GM23338 (cell line): ENCODE measurements around the gene PTGS1. TPM values are rescaled to one million over a fixed set of nuclear protein-coding genes. Genes with fewer than 3 reads are reported as not detected.

Experiments
- polyA plus RNA-seq: library from polyadenylated mRNA; unstranded; fragments of >200 nt; fragmentation: Nextera tagmentation; extraction: Ambion mirVana; gene quantifications from 2 replicates; pipeline ENCODE4 v1.2.1, GENCODE V29; 2016
- small RNA-seq: library from RNA; depleted of rRNA; stranded (forward); fragments of <200 nt; gene quantifications from one replicate; pipeline ENCODE3, GENCODE V24; 2014; ENCODE audit warnings: low replicate concordance
- total RNA-seq: library from RNA; depleted of rRNA; stranded (reverse); fragments of >200 nt; shearing (Covaris generic); gene quantifications from 2 replicates; pipeline ENCODE4 v1.2.3, GENCODE V29; 2014; rRNA removed

Gene PTGS1
- total and polyA plus RNA-seq, 2 experiments from 2014 or later = 0.48 to 1.3 TPM

Small RNA genes lying within 50 kb of the gene (small RNA-seq; reads per million reads assigned to genes)
- not detected for gene AL162424.1

Other genes with a start within 250 kb of the PTGS1 start
- 36.6 and 39.7 TPM in 2 replicates for gene NDUFA8, start 211.2 kb upstream of the PTGS1 start, total RNA-seq
- 139 and 144 TPM in 2 replicates for gene NDUFA8, start 211.2 kb upstream of the PTGS1 start, polyA plus RNA-seq
- not detected in 2 replicates for gene MORN5, start 211.1 kb upstream of the PTGS1 start, total RNA-seq
- gene MORN5, start 211.1 kb upstream of the PTGS1 start, polyA plus RNA-seq = not detected in 2 replicates
- gene LHX6, start 142.1 kb upstream of the PTGS1 start, total RNA-seq = 1.0 and 1.3 TPM in 2 replicates
- 1.2 and 1.3 TPM in 2 replicates for gene LHX6, start 142.1 kb upstream of the PTGS1 start, polyA plus RNA-seq
- 9.3 and 9.9 TPM in 2 replicates for gene RBM18, start 106.2 kb upstream of the PTGS1 start, total RNA-seq
- gene RBM18, start 106.2 kb upstream of the PTGS1 start, polyA plus RNA-seq = 23.2 and 25.5 TPM in 2 replicates
- 31.5 and 32.7 TPM in 2 replicates for gene MRRF, start 106.1 kb upstream of the PTGS1 start, total RNA-seq
- 25.1 and 27.8 TPM in 2 replicates for gene MRRF, start 106.1 kb upstream of the PTGS1 start, polyA plus RNA-seq
- gene OR1J1, start 106.9 kb downstream of the PTGS1 start, total RNA-seq = not detected in 2 replicates
- gene OR1J1, start 106.9 kb downstream of the PTGS1 start, polyA plus RNA-seq = not detected in 2 replicates
- not detected in 2 replicates for gene OR1J2, start 139.8 kb downstream of the PTGS1 start, total RNA-seq
- gene OR1J2, start 139.8 kb downstream of the PTGS1 start, polyA plus RNA-seq = not detected in 2 replicates
- not detected in 2 replicates for gene OR1J4, start 148.1 kb downstream of the PTGS1 start, total RNA-seq
- not detected in 2 replicates for gene OR1J4, start 148.1 kb downstream of the PTGS1 start, polyA plus RNA-seq
- gene OR1N1, start 156.3 kb downstream of the PTGS1 start, total RNA-seq = not detected in 2 replicates
- not detected in 2 replicates for gene OR1N1, start 156.3 kb downstream of the PTGS1 start, polyA plus RNA-seq
- not detected in 2 replicates for gene OR1N2, start 182.1 kb downstream of the PTGS1 start, total RNA-seq
- not detected in 2 replicates for gene OR1N2, start 182.1 kb downstream of the PTGS1 start, polyA plus RNA-seq
- gene OR1L8, start 212.4 kb downstream of the PTGS1 start, total RNA-seq = not detected in 2 replicates
- not detected in 2 replicates for gene OR1L8, start 212.4 kb downstream of the PTGS1 start, polyA plus RNA-seq
- gene OR1Q1, start 243.7 kb downstream of the PTGS1 start, total RNA-seq = not detected in 2 replicates
- gene OR1Q1, start 243.7 kb downstream of the PTGS1 start, polyA plus RNA-seq = not detected in 2 replicates